Stimulated activated CD4-positive, alpha-beta T cell treated with anti-CD3 and anti-CD28 coated beads, Interleukin-1b, Interleukin-23, amount 100 ng/mL, for 4 hours (primary cell): ENCODE results near the gene EMSY.
"Not testable (repeated sequence)": the region's sequence is repeated elsewhere in the genome, so short reads cannot be mapped to it uniquely, and the experiment has no call there.

ENCODE experiments used
- DNase-seq, 2 donors: peaks; one replicate each; pipeline ENCODE4 v3.0.0-alpha.2; 2020; ENCODE audit warnings: low read depth in 2 of 2

EMSY gene, protein sequence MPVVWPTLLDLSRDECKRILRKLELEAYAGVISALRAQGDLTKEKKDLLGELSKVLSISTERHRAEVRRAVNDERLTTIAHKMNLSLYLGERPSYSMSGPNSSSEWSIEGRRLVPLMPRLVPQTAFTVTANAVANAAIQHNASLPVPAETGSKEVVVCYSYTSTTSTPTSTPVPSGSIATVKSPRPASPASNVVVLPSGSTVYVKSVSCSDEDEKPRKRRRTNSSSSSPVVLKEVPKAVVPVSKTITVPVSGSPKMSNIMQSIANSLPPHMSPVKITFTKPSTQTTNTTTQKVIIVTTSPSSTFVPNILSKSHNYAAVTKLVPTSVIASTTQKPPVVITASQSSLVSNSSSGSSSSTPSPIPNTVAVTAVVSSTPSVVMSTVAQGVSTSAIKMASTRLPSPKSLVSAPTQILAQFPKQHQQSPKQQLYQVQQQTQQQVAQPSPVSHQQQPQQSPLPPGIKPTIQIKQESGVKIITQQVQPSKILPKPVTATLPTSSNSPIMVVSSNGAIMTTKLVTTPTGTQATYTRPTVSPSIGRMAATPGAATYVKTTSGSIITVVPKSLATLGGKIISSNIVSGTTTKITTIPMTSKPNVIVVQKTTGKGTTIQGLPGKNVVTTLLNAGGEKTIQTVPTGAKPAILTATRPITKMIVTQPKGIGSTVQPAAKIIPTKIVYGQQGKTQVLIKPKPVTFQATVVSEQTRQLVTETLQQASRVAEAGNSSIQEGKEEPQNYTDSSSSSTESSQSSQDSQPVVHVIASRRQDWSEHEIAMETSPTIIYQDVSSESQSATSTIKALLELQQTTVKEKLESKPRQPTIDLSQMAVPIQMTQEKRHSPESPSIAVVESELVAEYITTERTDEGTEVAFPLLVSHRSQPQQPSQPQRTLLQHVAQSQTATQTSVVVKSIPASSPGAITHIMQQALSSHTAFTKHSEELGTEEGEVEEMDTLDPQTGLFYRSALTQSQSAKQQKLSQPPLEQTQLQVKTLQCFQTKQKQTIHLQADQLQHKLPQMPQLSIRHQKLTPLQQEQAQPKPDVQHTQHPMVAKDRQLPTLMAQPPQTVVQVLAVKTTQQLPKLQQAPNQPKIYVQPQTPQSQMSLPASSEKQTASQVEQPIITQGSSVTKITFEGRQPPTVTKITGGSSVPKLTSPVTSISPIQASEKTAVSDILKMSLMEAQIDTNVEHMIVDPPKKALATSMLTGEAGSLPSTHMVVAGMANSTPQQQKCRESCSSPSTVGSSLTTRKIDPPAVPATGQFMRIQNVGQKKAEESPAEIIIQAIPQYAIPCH (N-terminal part only)

DNA sequence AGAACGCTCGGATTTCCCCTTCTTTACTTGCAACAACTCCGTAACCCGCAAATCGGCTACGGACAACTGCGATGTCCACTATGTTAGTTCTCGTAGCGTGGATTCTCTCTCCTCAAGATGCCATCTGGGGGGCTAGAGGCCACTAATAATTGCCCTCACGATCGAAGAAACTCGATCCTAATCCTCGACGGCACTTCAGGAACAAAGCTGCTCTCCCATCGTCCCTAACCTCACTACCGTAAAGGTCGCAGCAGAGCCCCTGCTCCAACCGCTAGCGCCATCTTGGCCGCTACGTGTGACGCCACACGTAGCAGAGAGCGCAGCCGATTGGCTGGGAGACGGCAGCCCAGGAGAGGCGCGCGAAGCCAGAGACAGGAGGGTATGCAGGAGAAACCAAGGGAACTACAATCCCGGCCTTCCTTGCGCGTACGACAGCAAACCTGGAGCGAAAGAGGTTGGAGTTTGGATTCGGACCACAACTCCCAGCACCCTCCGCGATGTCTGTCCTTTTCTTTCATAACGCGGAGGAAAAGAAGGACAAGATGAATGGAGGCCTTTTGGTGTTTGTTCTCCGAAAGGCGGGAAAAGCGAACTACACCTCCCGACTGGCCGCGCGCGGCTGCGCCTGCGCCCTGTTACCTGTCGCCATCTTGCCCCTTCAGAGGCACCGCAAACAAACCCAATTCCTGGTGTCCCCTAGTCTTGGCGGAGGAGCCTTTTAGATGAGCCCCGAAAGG, at the start of gene EMSY:
Gene EMSY (plus strand): TSS at position 635 of the 737 bp plus-strand sequence. CDS start 1,921 bp downstream, outside the sequence.
- peak; percentile 76 to 79 for DNase-seq

DNA sequence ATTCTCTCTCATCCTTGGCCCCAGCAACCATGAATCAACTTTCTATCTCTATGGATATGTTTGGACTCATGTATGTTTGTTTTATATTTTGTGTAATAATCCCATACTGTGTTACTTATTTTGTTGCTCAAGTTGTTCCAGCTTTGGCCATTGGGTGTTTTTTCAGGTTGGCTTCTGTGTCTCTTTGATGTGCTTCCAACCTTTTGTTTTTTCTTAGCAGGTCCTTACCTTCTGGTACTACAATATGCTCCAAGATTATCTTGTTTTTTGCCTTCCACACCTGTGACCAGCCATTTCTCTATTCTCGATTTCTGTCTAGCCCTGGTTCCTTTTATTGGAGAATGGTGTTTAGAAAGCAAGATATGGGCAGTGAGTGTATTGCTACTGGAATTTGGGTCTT, 49.5 kb upstream of the EMSY start:
- DNase-seq: no peak

DNA sequence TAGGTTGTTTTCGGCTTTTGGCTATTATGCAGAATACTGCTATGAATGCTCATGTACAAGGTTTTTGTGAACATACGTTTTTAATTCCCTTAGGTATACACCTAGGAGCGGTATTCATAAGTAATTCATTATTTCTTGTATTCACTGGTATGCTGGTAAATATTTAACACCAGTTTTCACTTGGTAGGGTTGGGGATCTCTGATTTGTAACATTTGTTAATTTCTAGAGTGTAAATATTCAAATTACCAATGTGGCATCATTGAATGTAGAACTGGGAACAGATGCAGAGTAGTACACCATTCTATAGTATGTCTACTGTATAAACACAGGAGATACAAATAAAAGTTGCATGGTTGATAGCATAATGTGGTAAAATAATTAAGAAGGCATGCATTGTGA, 47.4 kb upstream of the EMSY start:
- no peak for DNase-seq

DNA sequence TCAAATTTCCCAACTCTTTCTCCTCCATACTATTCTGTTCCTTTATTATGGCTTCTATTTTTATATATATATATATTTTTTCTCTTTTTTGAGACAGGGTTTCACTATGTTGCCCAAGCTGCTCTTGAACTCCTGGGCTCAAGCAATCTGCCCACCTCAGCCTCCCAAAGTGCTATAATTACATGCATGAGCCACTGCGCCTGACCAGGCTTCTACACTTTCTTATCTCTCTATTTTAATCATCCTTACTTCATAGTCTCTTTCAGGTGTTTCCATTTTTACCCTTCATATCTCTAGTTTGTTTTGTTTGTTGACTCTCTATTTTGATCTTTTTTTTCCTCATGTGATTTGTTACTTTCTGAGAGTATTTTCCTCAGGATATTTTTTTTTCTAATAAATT, 43.9 kb upstream of the EMSY start:
- no peak for DNase-seq

DNA sequence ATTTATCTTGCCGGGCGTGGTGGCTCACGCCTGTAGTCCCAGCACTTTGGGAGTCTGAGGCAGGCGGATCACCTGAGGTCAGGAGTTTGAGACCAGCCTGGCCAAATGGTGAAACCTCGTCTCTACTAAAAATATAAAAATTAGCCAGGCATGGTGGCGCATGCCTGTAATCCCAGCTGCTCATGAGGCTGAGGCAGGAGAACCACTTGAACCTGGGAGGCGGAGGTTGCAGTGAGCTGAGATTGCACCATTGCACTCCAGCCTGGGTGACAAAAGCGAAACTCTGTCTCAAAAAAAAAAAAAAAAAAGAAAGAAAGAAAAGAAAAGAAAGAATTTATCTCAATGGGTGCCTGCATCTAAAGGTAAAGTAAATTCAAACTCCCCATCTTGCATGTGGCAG, 43.3 kb upstream of the EMSY start:
- not testable (repeated sequence) for DNase-seq

DNA sequence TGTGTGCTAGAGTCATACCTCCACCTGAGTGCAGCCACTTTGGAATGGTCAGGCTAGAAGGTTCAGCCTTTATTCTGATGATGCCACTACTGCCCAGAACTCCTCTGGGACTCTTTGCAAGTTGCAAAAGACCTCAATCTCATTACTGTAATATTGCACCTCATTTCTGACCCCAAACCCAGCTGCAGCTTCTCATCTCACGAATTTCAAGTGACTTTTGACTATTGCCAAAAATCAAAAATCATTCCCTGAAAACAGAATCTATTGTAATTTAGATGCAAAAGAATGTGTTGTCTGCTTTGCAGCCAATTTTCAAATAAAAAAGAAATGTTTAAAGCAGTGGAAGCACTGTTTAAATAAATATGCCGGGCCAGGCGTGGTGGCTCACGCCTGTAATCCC, 38.5 kb upstream of the EMSY start:
- no peak for DNase-seq

DNA sequence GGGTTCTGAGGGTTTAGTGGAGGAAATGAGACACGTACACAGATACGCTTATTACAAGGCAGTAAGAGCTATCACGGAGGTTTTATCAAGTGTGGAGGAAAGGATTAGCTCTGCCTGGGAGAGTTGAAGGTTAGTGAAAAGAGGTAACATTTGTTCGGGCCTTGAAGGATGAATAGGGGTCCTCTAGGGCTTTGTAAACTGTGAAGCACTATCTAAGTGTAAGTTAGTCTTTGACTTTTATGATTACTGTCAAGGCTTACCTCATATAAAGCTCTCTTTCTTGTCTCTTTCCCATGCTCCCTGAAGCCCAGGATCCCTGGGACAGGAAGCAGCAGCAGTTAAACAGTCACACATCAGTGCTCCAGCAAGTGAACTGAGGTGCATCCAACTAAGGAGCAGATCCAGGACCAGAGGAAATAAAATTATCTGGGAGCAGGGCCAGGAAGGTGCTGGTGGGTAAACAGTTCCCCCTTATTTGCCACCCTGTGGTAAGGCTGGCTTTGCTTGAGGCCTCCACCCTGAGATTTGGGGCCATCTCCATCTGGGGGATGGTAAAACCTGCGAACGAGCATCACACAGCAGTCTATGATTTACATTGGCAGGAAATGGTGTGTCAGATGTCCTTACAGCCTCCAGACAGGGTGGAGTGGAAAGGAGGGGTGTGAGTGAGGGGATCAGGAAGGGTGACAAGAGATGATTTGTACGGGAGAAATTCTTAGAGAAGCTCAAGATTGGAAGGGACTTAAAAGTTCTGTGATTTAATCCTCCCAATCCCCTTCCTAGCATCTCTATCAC, 36.5 kb upstream of the EMSY start:
- no peak for DNase-seq

DNA sequence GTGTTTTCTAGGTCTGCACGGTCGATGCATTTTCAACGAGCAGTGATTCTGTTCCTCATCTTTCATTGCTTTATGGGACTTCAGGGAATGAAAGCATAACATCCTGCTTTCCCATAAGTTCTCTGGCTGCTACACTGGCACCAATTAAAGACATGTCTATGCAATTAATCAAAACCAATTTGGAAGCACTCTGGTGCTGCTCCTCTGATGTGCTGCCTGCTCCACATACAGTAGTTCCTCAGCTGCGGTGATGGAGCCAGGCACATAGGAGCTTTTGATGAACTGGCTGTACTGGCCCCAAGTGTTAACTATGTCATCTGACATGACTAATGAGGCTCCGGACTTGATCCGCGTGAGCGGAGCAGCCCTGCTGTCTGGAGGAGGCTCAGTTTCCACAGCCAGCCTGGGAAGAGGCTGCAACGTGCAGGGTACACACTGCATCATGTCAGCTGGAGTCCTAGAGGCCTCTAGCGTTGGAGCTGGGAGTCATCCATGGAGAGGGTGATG, 33.9 kb upstream of the EMSY start:
- no peak for DNase-seq

DNA sequence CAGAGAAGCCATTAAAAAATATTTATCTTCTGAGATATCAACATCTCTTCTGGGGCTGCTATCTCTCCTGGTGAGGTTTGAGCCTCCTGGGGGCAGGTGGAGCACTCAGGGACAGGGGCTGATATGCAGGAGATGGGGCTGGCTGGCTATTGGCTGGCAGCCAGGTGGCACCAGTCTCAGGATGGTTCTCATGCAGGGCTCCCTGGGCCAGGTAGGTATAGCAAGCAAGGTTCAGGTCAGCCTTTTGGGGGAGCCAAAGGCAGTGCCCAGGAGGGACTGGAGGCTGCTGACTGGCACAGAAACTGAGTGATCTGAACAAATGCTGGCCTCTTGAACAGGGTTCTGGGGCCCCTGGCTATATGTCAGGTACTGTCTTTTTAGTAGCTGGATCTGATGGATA, 29.7 kb upstream of the EMSY start:
- no peak for DNase-seq

DNA sequence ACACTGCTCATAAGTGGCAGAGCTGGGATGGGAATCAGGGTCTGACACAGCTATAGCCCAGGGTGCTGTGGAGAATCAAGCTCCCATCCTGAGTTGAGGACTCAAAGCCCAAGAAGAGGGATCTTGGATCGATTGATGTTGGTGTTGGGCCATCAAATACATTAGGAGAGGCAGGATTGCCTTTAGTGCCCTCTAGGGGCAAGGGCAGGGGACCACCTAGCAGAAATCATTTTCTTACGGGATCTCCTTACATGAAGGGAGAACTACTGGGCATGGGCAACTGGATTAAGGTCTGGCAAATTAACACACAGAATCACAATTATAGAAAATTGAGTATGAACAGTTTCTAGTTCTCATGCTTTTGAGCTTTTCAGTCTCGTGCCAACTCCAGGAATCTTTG, 24.9 kb upstream of the EMSY start:
- DNase-seq: no peak

DNA sequence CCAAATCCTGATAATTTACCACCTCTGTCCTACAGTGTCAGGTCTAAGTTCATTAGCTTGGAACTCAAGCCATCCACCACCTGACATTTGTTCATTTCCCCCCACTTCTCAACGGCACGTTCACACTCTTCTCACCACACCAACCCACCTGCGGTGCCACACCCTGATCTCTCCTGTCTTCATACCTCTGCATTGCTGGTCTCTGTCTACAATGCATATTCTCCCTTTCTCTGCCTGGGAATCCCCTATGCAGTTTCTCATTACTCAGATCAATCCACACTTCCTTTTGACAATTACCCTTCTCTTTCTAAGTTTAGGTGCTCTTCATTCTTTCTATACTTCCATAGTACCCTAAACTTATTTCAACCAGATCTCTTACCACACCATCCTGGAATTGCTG, 20.4 kb upstream of the EMSY start:
- no peak for DNase-seq

DNA sequence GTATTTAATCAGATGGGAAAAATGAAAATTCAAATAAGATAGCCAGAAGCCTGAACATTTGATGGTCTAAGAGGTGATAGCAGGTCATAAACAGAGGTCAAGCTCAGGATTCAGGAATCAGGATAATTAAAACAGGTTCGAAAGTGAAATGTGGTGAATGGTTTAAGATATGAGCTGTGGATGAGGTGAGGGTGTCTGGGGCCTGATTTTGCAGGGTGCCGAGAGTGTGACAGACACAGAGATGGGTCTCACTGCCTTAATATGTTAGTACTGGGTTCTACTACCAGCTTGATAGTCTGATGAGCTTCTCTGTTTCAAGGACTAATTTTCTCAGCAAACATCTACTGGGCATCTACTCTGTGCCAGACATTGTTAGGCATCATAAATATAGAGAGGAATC, 19.9 kb upstream of the EMSY start:
- no peak for DNase-seq

DNA sequence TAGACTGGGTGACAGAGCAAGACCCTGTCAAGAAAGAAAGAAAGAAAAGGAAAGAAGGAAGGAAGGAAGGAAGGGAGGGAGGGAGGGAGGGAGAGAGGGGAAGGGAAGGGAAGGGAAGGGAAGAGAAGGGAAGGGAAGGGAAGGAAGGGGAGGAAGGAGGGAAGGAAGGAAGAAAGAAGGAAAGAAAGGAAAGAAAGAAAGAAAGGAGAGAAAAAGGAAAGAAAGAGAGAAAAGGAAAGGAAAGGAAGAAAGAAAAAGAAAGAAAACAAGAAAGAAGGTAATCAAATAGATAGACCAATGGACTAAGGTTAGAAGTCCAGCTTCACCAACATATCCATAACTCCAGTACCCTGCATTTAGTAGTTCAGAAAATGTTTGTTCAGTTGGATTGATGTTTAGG, 18.2 kb upstream of the EMSY start:
- no peak for DNase-seq

DNA sequence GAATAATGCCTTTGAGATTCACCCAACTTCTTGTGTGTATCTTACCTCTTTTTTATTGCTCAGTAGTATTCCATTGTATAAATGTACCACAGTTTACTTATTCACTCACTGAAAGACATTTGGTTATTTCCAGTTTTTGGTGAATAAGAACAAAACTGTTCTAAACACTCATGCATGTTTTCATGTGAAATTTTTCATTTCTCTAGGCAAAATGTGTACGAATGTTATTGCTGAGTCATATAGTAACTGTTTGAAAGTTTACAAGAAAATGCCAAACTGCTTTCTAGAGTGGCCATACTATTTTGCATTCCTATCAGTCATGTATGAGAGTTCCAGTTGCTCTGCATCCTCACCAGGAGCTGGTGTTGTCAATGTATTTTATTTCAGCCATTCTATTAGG, 8.8 kb upstream of the EMSY start:
- no peak for DNase-seq

DNA sequence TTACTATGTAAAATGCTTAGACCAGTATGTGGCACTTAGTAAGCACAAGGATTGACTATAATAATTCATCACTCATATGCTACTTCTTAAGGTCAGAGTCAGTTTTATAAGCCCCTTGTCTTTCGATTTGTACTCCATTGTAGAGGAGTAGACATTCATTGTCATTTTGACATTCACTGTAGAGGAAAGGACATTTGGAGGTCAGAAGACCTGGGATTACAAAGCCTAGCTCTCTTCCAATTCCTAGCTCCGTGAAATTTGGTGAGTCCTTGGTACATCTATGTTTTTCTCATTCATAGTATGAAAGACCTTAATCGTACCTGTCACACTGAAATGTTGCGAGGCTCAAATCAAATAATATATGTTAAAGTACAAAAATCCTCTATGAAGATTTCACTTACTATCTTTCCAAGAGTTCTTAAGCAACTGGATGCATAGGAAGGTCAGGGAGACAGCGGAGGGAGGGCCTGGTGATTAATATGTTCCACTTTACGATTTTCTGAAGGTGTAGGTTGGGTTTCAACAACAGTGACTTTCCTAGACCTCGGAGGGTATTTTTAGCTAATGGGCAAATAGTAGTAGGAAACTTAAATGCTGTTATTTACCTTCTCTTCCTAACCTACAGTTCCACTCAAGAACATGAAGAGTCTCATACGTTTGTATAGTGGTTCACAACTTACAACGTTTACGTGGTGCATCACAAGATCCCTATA, 1.4 kb upstream of the EMSY start:
- no peak for DNase-seq

DNA sequence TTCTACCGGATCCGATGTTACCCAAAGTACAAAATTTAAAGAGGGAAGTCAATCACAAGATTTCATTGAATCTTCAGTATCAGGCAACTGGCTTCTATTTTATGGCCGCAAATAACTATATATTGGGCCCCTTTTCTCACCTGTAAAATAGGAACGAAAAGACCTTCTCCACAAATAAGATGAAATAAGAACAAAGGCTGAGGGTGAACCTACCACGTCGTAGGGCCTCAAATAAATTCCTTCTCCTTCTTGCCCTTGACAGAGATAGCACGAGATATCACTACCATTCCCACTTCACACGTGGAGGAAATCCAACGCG, 794 bp upstream of the EMSY start:
- DNase-seq: no peak

DNA sequence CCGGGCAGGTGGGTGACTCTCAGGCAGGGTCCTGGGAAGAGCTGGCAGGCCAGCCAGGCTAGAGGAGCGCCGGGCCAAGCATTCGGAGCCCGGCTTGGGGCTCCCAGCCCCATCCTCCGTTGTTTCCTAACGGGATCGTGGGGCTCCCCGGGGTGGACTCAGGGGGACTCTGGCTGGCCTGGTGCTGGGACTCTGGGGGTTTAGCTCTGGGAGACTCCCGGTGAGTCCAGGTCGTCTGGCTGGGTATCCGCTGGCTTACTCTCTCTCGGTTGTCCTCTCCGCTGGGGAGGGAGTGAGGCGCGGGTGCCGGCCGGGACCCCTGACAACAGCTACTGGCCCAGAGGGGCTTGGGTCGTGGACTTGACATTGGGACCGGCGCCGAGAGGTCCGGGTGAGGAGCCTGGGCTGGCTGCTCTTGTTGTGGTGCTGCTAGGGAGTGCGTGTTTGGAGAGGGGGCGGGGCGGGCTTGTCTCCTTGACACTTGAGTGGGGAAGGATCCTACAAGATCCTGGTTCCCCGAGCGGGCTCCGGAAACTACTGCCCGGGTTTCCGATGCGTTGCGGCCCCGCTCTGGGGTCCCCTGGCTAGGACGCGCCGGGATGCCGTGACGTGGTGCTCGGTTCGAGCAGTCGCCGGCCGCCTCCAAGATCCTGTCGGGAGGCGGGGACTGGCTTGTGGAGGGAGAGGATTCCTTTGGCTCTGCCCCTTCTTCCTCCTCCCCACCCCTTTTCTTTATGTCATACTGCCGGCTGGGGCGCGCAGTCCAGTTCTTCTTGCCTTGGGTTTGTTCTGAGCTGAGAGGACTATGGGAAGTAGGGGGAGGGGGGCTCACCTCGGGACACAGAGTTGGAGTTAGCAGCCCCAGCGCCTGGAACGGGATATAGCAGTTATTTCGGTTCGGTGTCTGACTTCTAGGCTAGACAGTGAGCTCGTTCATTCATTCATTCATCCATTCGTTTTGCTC, 585 bp downstream of the EMSY start:
- peak in 1 of 2 donors; percentile 46 for DNase-seq

DNA sequence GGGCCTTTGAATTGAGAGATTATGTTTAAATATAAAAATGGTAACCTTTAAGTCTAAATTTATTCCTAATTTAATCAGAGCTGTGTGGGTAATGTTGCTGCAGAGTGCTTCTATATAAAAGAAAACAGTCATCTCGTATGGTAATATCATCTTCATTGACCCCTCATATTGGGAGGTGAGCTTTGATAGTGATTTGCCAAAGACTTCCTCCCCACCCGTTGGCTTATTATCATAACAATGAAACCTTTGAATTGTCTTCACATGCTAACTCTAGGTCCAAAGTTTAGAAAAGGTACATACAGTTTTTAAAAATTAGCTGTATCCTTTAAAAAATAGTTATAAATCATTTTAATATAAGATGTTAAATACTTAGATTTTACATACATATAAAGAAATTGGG, 3.7 kb downstream of the EMSY start:
- no peak for DNase-seq

DNA sequence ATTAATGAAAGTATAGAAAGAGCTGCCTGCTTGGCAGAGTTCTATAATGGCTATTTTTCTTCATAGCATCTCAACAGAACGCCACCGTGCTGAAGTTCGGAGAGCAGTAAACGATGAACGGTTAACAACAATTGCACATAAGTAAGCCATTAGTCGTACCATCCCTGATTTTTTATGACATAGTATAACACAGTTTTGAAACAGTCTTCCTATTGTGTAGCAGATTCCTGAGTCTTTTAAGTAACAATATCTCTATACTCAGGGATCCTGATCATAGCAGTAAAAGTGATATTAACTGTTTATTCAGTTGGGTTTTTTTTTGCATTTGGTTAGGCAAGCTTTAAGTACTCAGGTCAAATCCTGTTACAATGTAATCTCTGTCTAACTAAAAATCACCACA, 8.4 kb downstream of the EMSY start:
- no peak for DNase-seq
